ENCODE data around the gene ARAF. TPM values are rescaled to one million over a fixed set of nuclear protein-coding genes. Genes with fewer than 3 reads are reported as not detected.

The ARAF gene
- total RNA-seq, 1 experiment from 2014 or later: 35.4 TPM

DNA sequence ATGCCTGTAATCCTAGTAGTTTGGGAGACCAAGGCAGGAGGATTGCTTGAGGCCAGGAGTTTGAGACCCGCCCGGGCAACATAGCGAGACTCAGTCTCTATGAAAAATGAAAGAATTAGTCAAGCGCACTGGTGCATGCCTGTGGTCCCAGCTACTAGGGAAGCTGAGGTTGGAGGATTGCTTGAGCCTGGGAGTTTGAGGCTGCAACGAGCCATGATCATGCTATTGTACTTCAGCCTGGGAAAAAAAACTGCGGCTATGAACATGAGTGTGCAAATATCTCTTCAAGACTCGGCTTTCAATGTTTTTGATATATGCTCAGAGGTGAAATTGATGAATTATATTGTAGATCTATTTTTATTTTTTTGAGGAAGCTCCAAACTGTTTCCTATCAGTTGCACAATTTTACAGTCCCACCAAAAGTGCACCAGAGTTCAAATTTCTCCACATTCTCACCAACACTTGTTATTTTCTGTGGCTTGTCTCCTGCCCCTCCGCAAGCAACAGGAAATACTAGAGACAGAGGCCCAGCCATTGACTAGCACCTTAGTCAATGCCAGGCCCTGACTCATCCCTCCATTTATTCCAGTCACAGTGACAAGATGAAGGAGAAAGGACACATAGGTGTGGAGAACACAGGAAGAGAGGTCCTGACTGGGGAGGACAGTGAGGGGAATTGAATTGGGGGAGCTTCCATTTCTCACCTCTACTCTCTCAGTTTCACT lies 44.9 kb upstream of the ARAF start:
- Histone ChIP-seq H3K36me3 (ENCODE audit: control insufficient read depth in 1 of 2, insufficient read depth in 2 of 2, low read length in 2 of 2) (no peaks in the 10 kb centered on the region), H3K27me3 (ENCODE audit: insufficient read depth, low read length) (no peaks in the 10 kb centered on the region), H2AFZ (ENCODE audit: low read depth, low read length, poor library complexity, severe bottlenecking) (peak overlapping the region; percentile 26), H3K79me2 (ENCODE audit: insufficient read depth, low read length) (no peaks in the 10 kb centered on the region), H3K27ac (ENCODE audit: low read depth, low read length) (no peak overlapping the region), H3K4me3 (replicated peaks in 1 of 2; ENCODE audit: low read depth in 1 of 2, low read length in 2 of 2) (no peak overlapping the region), H3K9ac (ENCODE audit: low read length) (no peak overlapping the region), H3K9me3 (ENCODE audit: control insufficient read depth in 1 of 2, insufficient read depth in 1 of 2, low read depth in 1 of 2, low read length in 2 of 2) (no peaks in the 10 kb centered on the region), H3K4me2 (ENCODE audit: low read length) (peak overlapping the region; percentile 35; the same call in 1 of the 2 replicates), H3K4me1 (ENCODE audit: control insufficient read depth in 1 of 2, insufficient read depth in 2 of 2, low read length in 2 of 2) (peaks cover 0 to 16% of the 10 kb centered on the region in 2 experiments; a peak in 2 of 4 replicates), H3K9me2 (ENCODE audit: insufficient read depth) (no peaks in the 10 kb centered on the region), H4K20me1 (ENCODE audit: insufficient read depth) (no peaks in the 10 kb centered on the region)
- ATAC-seq (no peak), DNase-seq (ENCODE audit: low read depth, low spot score) (no peak)
- ChIA-PET POLR2A (no interaction called here), CTCF (no interaction called here), RAD21 (ENCODE audit: low non-redundant PET in 1 of 2, low total read pairs in 2 of 2, uncharacterized antibody in 2 of 2, unreplicated experiment in 2 of 2) (no interaction called here)
- no TSS peak for BruUV-seq (replicated peaks)
- intact Hi-C loops (cut with micrococcal nuclease): no loop called here
- TF ChIP-seq FOSL1 (IDR thresholded peaks at IDR 0.05; ENCODE audit: low read depth) (peak; percentile 60), CBX3 (IDR thresholded peaks at IDR 0.05; ENCODE audit: low read depth) (peak; percentile 36; the same call in 1 of the 2 replicates), EZH2 (IDR thresholded peaks at IDR 0.05) (no peak), ZFX (IDR thresholded peaks at IDR 0.05) (no peak)
- TF ChIP-seq, protein P1, sequence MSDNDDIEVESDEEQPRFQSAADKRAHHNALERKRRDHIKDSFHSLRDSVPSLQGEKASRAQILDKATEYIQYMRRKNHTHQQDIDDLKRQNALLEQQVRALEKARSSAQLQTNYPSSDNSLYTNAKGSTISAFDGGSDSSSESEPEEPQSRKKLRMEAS (IDR thresholded peaks at IDR 0.05): 0 out of 2 replicates have a peak, but pooled peaks have one; percentile 26

- Histone ChIP-seq H3K9me2 (ENCODE audit: insufficient read depth) (no peaks in the 10 kb centered on the region), H2AFZ (ENCODE audit: low read depth, low read length, poor library complexity, severe bottlenecking) (no peak overlapping the region), H3K4me3 (replicated peaks in 1 of 2; ENCODE audit: low read depth in 1 of 2, low read length in 2 of 2) (no peak overlapping the region), H3K27me3 (ENCODE audit: insufficient read depth, low read length) (no peaks in the 10 kb centered on the region), H3K4me1 (ENCODE audit: control insufficient read depth in 1 of 2, insufficient read depth in 2 of 2, low read length in 2 of 2) (peaks cover 0 to 17% of the 10 kb centered on the region in 2 experiments; a peak in 2 of 4 replicates), H3K9ac (ENCODE audit: low read length) (no peak overlapping the region), H3K36me3 (ENCODE audit: control insufficient read depth in 1 of 2, insufficient read depth in 2 of 2, low read length in 2 of 2) (no peaks in the 10 kb centered on the region), H3K27ac (ENCODE audit: low read depth, low read length) (no peak overlapping the region), H4K20me1 (ENCODE audit: insufficient read depth) (no peaks in the 10 kb centered on the region), H3K4me2 (ENCODE audit: low read length) (no peak overlapping the region), H3K9me3 (ENCODE audit: control insufficient read depth in 1 of 2, insufficient read depth in 1 of 2, low read depth in 1 of 2, low read length in 2 of 2) (no peaks in the 10 kb centered on the region), H3K79me2 (ENCODE audit: insufficient read depth, low read length) (no peaks in the 10 kb centered on the region)
- ChIA-PET CTCF (no interaction called here), POLR2A (no interaction called here), RAD21 (ENCODE audit: low non-redundant PET in 1 of 2, low total read pairs in 2 of 2, uncharacterized antibody in 2 of 2, unreplicated experiment in 2 of 2) (no interaction called here)
- no TSS peak for BruUV-seq (replicated peaks)
- ATAC-seq (no peak), DNase-seq (ENCODE audit: low read depth, low spot score) (no peak)
- TF ChIP-seq ZFX (IDR thresholded peaks at IDR 0.05) (no peak), YY1 (IDR thresholded peaks at IDR 0.05; ENCODE audit: extremely low read depth, insufficient replicate concordance, low read depth, low read length) (no peak), FOSL1 (IDR thresholded peaks at IDR 0.05; ENCODE audit: low read depth) (no peak), POLR2A (IDR thresholded peaks at IDR 0.05; ENCODE audit: borderline replicate concordance, extremely low read depth, insufficient read depth, insufficient read length) (no peak), SRF (IDR thresholded peaks at IDR 0.05; ENCODE audit: low read depth) (no peak), EGR1 (IDR thresholded peaks at IDR 0.05; ENCODE audit: low read depth) (no peak)
- TF ChIP-seq, protein P1 (IDR thresholded peaks at IDR 0.05): no peak
- intact Hi-C loops (cut with micrococcal nuclease): no loop called here
These were observed 42.9 kb upstream of the ARAF start for GRCh38 chrX:47518144-47518543.

Measured in HCT116 (cell line).